ENCODE data around the gene LRRC51.
A peak's percentile ranks its signal among the peaks of the same experiment; 100 is the strongest.

LRRC51 gene

GRCh38 chr11:72080326-72081183 lies at the start of gene LRRC51, which contains the start of gene NUMA1:
Gene LRRC51, plus strand, starts transcription at chr11:72080850. Its CDS starts 8,234 bp downstream, at chr11:72089084.
Gene NUMA1, minus strand, starts transcription at chr11:72080542. Its CDS starts 44,599 bp downstream, at chr11:72035943.
- DNase-seq: peak; percentile 100

- no peak for DNase-seq
Observed at GRCh38 chr11:72036687-72037086, 44.0 kb upstream of the LRRC51 start.

- no peak for DNase-seq
Observed at GRCh38 chr11:72037554-72038311, 42.9 kb upstream of the LRRC51 start.

- DNase-seq: no peak
Observed at GRCh38 chr11:72038491-72038890, 42.2 kb upstream of the LRRC51 start.

- DNase-seq: no peak
Observed at GRCh38 chr11:72039031-72039855, 41.4 kb upstream of the LRRC51 start.

- DNase-seq: no peak
Observed at GRCh38 chr11:72039856-72040401, 40.7 kb upstream of the LRRC51 start.

- DNase-seq: peak; percentile 91
Observed at GRCh38 chr11:72040491-72041363, 39.9 kb upstream of the LRRC51 start.

GRCh38 chr11:72041364-72042063 lies 39.1 kb upstream of the LRRC51 start:
- DNase-seq: peak; percentile 79

GRCh38 chr11:72042064-72042745 lies 38.4 kb upstream of the LRRC51 start:
- DNase-seq: no peak

- DNase-seq: no peak
Observed at GRCh38 chr11:72045849-72046248, 34.8 kb upstream of the LRRC51 start.

GRCh38 chr11:72048766-72049460 lies 31.7 kb upstream of the LRRC51 start:
- no peak for DNase-seq

- DNase-seq: no peak
Observed at GRCh38 chr11:72058416-72059034, 22.1 kb upstream of the LRRC51 start.

- no peak for DNase-seq
Observed at GRCh38 chr11:72061739-72062396, 18.8 kb upstream of the LRRC51 start.

- no peak for DNase-seq
Observed at GRCh38 chr11:72066855-72067254, 13.8 kb upstream of the LRRC51 start.

- DNase-seq: no peak
Observed at GRCh38 chr11:72067266-72067665, 13.4 kb upstream of the LRRC51 start.

- no peak for DNase-seq
Observed at GRCh38 chr11:72067676-72068075, 13.0 kb upstream of the LRRC51 start.

- no peak for DNase-seq
Observed at GRCh38 chr11:72069200-72069599, 11.4 kb upstream of the LRRC51 start.

- no peak for DNase-seq
Observed at GRCh38 chr11:72069787-72070251, 10.8 kb upstream of the LRRC51 start.

- no peak for DNase-seq
Observed at GRCh38 chr11:72070491-72070890, 10.2 kb upstream of the LRRC51 start.

All from activated effector memory CD4-positive, alpha-beta T cell treated with anti-CD3 and anti-CD28 coated beads, Interleukin-2, amount 50 U/mL, for 16 hours (primary cell).